ENCODE data around the gene NCK1. TPM values are rescaled to one million over a fixed set of nuclear protein-coding genes. Genes with fewer than 3 reads are reported as not detected.
"Not testable (repeated sequence)": the region's sequence is repeated elsewhere in the genome, so short reads cannot be mapped to it uniquely, and the experiment has no call there.

Gene NCK1
- total and polyA plus RNA-seq, 10 of the 15 experiments (the other 5 are each of a cell fraction or from before 2014, with no cell fraction given), result 15.6 to 33.4 (median 25.0) TPM

GRCh38 chr3:136869282-136869681 is 7.3 kb downstream of the NCK1 start (continued):
- TF ChIP-seq SKIL (IDR thresholded peaks at IDR 0.05; ENCODE audit: low read depth, poor library complexity, severe bottlenecking), result no peak

GRCh38 chr3:136872258-136872657 is 10.2 kb downstream of the NCK1 start:
- ATAC-seq; DNase-seq (ENCODE audit: low read depth, low spot score); RAD21 ChIA-PET (ENCODE audit: unreplicated experiment); H3K4me2 ChIP-seq (ENCODE audit: control insufficient read depth, insufficient read depth); H3K4me1 ChIP-seq (ENCODE audit: control insufficient read depth, insufficient read depth, low read length); H3K27ac ChIP-seq (ENCODE audit: control insufficient read depth, insufficient read depth); H2AFZ ChIP-seq (ENCODE audit: control insufficient read depth, low read depth, low read length); CTCF ChIA-PET; FAIRE-seq; H4K20me1 ChIP-seq (ENCODE audit: control insufficient read depth, insufficient read depth); H3K36me3 ChIP-seq (ENCODE audit: control insufficient read depth in 2 of 2, insufficient read depth in 2 of 2, low read length in 1 of 2); H3K27me3 ChIP-seq (replicated peaks in 1 of 2; ENCODE audit: control insufficient read depth in 2 of 2, insufficient read depth in 2 of 2, low read length in 1 of 2); BruUV-seq (replicated peaks); H3K9ac ChIP-seq (ENCODE audit: control insufficient read depth, insufficient read depth, low read length); intact Hi-C loops (cut with micrococcal nuclease; ENCODE audit: unreplicated experiment); H3K4me3 ChIP-seq; in situ Hi-C loops (cut with MboI): not testable (repeated sequence)
- Histone ChIP-seq H3K79me2 (ENCODE audit: control insufficient read depth, insufficient read depth, low read length) (peaks cover 54% of the 10 kb centered on the region), H3K9me3 (replicated peaks; ENCODE audit: control insufficient read depth, insufficient read depth, low read length) (peaks cover 22% of the 10 kb centered on the region)
- SMC1A ChIA-PET (ENCODE audit: uncharacterized antibody, unreplicated experiment), result interaction anchor here (1.2 kb wide), 1 partner anchor 25 kb away, joined by 3 read pairs; no protein-coding TSS in a partner anchor
- POLR2A ChIA-PET, result interaction anchor here (1.8 kb wide), 1 partner anchor 9 kb away, joined by 5 read pairs; no protein-coding TSS in a partner anchor
- WGBS (ENCODE audit: insufficient coverage, insufficient replicate concordance, low lambda C conversion rate, missing lambda C conversion rate), result 42% methylated on average over 3 of the region's 3 CpGs

- WGBS (ENCODE audit: insufficient coverage, insufficient replicate concordance, low lambda C conversion rate, missing lambda C conversion rate), result 100% methylated on average over 2 of the region's 2 CpGs
- H4K20me1 ChIP-seq (ENCODE audit: control insufficient read depth, insufficient read depth); H3K4me1 ChIP-seq (ENCODE audit: control insufficient read depth, insufficient read depth, low read length); CTCF ChIA-PET; intact Hi-C loops (cut with micrococcal nuclease; ENCODE audit: unreplicated experiment); ATAC-seq; H3K27me3 ChIP-seq (replicated peaks in 1 of 2; ENCODE audit: control insufficient read depth in 2 of 2, insufficient read depth in 2 of 2, low read length in 1 of 2); POLR2A ChIA-PET; in situ Hi-C loops (cut with MboI); BruUV-seq (replicated peaks); H3K4me3 ChIP-seq; H3K9me3 ChIP-seq (replicated peaks; ENCODE audit: control insufficient read depth, insufficient read depth, low read length); H3K27ac ChIP-seq (ENCODE audit: control insufficient read depth, insufficient read depth); H3K36me3 ChIP-seq (ENCODE audit: control insufficient read depth in 2 of 2, insufficient read depth in 2 of 2, low read length in 1 of 2); H3K9ac ChIP-seq (ENCODE audit: control insufficient read depth, insufficient read depth, low read length); RAD21 ChIA-PET (ENCODE audit: unreplicated experiment); H2AFZ ChIP-seq (ENCODE audit: control insufficient read depth, low read depth, low read length); DNase-seq (ENCODE audit: low read depth, low spot score); SMC1A ChIA-PET (ENCODE audit: uncharacterized antibody, unreplicated experiment); FAIRE-seq; H3K4me2 ChIP-seq (ENCODE audit: control insufficient read depth, insufficient read depth): not testable (repeated sequence)
- peaks cover 45% of the 10 kb centered on the region for H3K79me2 ChIP-seq (ENCODE audit: control insufficient read depth, insufficient read depth, low read length)
These were observed 17.5 kb downstream of the NCK1 start for GRCh38 chr3:136879510-136879909.

Data from GM12878 (cell line).